PC-3 (cell line): Measurements from ENCODE around the gene PCYOX1L. TPM values are rescaled to one million over a fixed set of nuclear protein-coding genes. Genes with fewer than 3 reads are reported as not detected.

Experiments used
- ATAC-seq: fragments of 200-7000 bp; cut with Tn5 transposase; 2 replicates; pipeline ENCODE4 v1.9.1; 2020; ENCODE audit warnings: mild to moderate bottlenecking, moderate library complexity
- BruUV-seq: library from RNA; stranded (reverse); fragments of 400-500 nt; replicated peaks from 2 replicates; lab custom pipeline; 2021; lab: Mats Ljungman, UMichigan
- CTCF ChIA-PET: fragments of 300-600 bp; sonication (Branson Sonifier 250); formaldehyde crosslinking; loops from one replicate; lab custom pipeline; 2022; ENCODE audit warnings: antibody characterized with exemption; lab: Charles Lee
- POLR2A ChIA-PET: fragments of 300-600 bp; sonication (Branson Sonifier 250); formaldehyde crosslinking; loops from one replicate; lab custom pipeline; 2022; ENCODE audit warnings: antibody characterized with exemption; ENCODE audit not compliant: unreplicated experiment; lab: Charles Lee
- DNase-seq: peaks from one replicate; pipeline ENCODE4 v3.0.0-alpha.2; 2015
- H2AFZ ChIP-seq: fragments of 300-600 bp; sonication (generic); 2 replicates; pipeline ENCODE4 v1.6.0; 2016; ENCODE audit warnings: antibody characterized with exemption, low read length
- H3F3A ChIP-seq: fragments of 300-600 bp; sonication (generic); one replicate; pipeline ENCODE4 v1.6.0; 2017; ENCODE audit warnings: antibody characterized with exemption, low read length, control low read depth, mild to moderate bottlenecking; ENCODE audit not compliant: unreplicated experiment
- H3K27ac ChIP-seq: fragments of 300-600 bp; sonication (generic); 2 replicates; pipeline ENCODE4 v1.5.1; 2016; ENCODE audit warnings: mild to moderate bottlenecking, low read length
- H3K27me3 ChIP-seq: fragments of 300-600 bp; sonication (generic); 2 replicates; pipeline ENCODE4 v1.6.1; 2016; ENCODE audit warnings: low read length, mixed read lengths
- H3K36me3 ChIP-seq: fragments of 300-600 bp; sonication (generic); 2 replicates; pipeline ENCODE4 v1.6.1; 2016; ENCODE audit warnings: low read depth, mixed run types, low read length, mixed read lengths
- H3K4me1 ChIP-seq: fragments of 300-600 bp; sonication (generic); 2 replicates; pipeline ENCODE4 v1.5.1; 2016; ENCODE audit warnings: low read length; ENCODE audit not compliant: insufficient read depth
- H3K4me2 ChIP-seq: fragments of 300-600 bp; sonication (generic); 2 replicates; pipeline ENCODE4 v1.6.0; 2016; ENCODE audit warnings: low read length
- H3K4me3 ChIP-seq: fragments of 300-600 bp; sonication (generic); 2 replicates; pipeline ENCODE4 v1.5.1; 2016; ENCODE audit warnings: mild to moderate bottlenecking, low read length, mixed read lengths
- H3K79me2 ChIP-seq: fragments of 300-600 bp; sonication (generic); 2 replicates; pipeline ENCODE4 v1.6.1; 2017; ENCODE audit warnings: low read length, mixed read lengths
- H3K9ac ChIP-seq: fragments of 300-600 bp; sonication (generic); 2 replicates; pipeline ENCODE4 v1.6.0; 2016; ENCODE audit warnings: mild to moderate bottlenecking, low read length
- H3K9me2 ChIP-seq: fragments of 300-600 bp; sonication (generic); replicated peaks from 2 replicates; pipeline ENCODE4 v1.6.1; 2016; ENCODE audit warnings: mixed run types, low read length, mixed read lengths
- H3K9me3 ChIP-seq: fragments of 300-600 bp; sonication (generic); 2 replicates; pipeline ENCODE4 v1.6.1; 2016; ENCODE audit warnings: low read length, mixed read lengths
- H4K20me1 ChIP-seq: fragments of 300-600 bp; sonication (generic); 2 replicates; pipeline ENCODE4 v1.6.1; 2016; ENCODE audit warnings: low read length, mixed read lengths
- CTCF ChIP-seq: fragments of 300-600 bp; sonication (generic); conservative IDR thresholded peaks from 2 replicates; pipeline ENCODE4 v1.5.1; 2017; ENCODE audit warnings: antibody characterized with exemption, low read depth, mild to moderate bottlenecking, low read length
- EZH2 ChIP-seq: fragments of 300-600 bp; sonication (generic); IDR thresholded peaks from one replicate; pipeline ENCODE4 v1.6.1; 2017; ENCODE audit warnings: antibody characterized with exemption, mild to moderate bottlenecking, low read length; ENCODE audit not compliant: unreplicated experiment
- EZH2phosphoT487 ChIP-seq: fragments of 300-600 bp; sonication (generic); IDR thresholded peaks from 2 replicates; pipeline ENCODE4 v1.6.1; 2018; ENCODE audit warnings: mild to moderate bottlenecking, antibody characterized with exemption, low read length, borderline replicate concordance
- intact Hi-C: fragments of 100-400 bp; cut with micrococcal nuclease; formaldehyde crosslinking; loops from 2 replicates; pipeline ENCODE4 v1.9.0; 2023
- total RNA-seq: library from RNA; depleted of rRNA; stranded (reverse); fragments of >200 nt; gene quantifications from 2 replicates; pipeline ENCODE4 v1.2.3, GENCODE V29; 2014

PCYOX1L gene
- total RNA-seq, 1 experiment from 2014 or later, result 12.8 TPM

GRCh38 chr5:149323621-149324205 lies 34.1 kb upstream of the PCYOX1L start:
- no peak overlapping the region for H2AFZ ChIP-seq
- H3K79me2 ChIP-seq, result no peaks in the 10 kb centered on the region
- no peak overlapping the region for H3K4me3 ChIP-seq
- H3F3A ChIP-seq, result no peaks in the 10 kb centered on the region
- H3K4me2 ChIP-seq, result no peak overlapping the region
- ATAC-seq (no peak), DNase-seq (no peak)
- no TSS peak for BruUV-seq
- H3K36me3 ChIP-seq, result no peaks in the 10 kb centered on the region
- no peaks in the 10 kb centered on the region for H3K9me3 ChIP-seq
- ChIA-PET CTCF (interaction anchor here (0.6 kb wide), 1 partner anchor 83 kb away, joined by 3 read pairs; no protein-coding TSS in a partner anchor), POLR2A (no interaction called here)
- peaks cover 15% of the 10 kb centered on the region for H3K4me1 ChIP-seq
- intact Hi-C loops, result loop anchor here (10.0 kb wide), 1 partner anchor 59 kb away; no protein-coding TSS in a partner anchor
- no peaks in the 10 kb centered on the region for H3K27me3 ChIP-seq
- no peaks in the 10 kb centered on the region for H3K9me2 ChIP-seq
- no peaks in the 10 kb centered on the region for H4K20me1 ChIP-seq
- no peak overlapping the region for H3K9ac ChIP-seq
- H3K27ac ChIP-seq, result no peak overlapping the region
- no peak for TF ChIP-seq EZH2
- TF ChIP-seq CTCF, result no peak
- no peak for TF ChIP-seq EZH2phosphoT487

- H4K20me1 ChIP-seq, result no peaks in the 10 kb centered on the region
- ATAC-seq, result no peak
- TF ChIP-seq EZH2 (no peak), EZH2phosphoT487 (no peak), CTCF (no peak)
- no peak overlapping the region for H3K4me3 ChIP-seq
- ChIA-PET CTCF (interaction anchor here (0.6 kb wide), 1 partner anchor 82 kb away, joined by 3 read pairs; no protein-coding TSS in a partner anchor), POLR2A (no interaction called here)
- no peaks in the 10 kb centered on the region for H3K9me2 ChIP-seq
- DNase-seq, result no peak
- H3K4me2 ChIP-seq, result no peak overlapping the region
- H3K9ac ChIP-seq, result no peak overlapping the region
- no peaks in the 10 kb centered on the region for H3K36me3 ChIP-seq
- intact Hi-C loops, result loop anchor here (10.0 kb wide), 1 partner anchor 60 kb away; no protein-coding TSS in a partner anchor
- H2AFZ ChIP-seq, result no peak overlapping the region
- H3K27ac ChIP-seq, result no peak overlapping the region
- no peaks in the 10 kb centered on the region for H3K9me3 ChIP-seq
- no TSS peak for BruUV-seq
- H3F3A ChIP-seq, result no peaks in the 10 kb centered on the region
- H3K27me3 ChIP-seq, result no peaks in the 10 kb centered on the region
- no peaks in the 10 kb centered on the region for H3K79me2 ChIP-seq
- H3K4me1 ChIP-seq, result peaks cover 15% of the 10 kb centered on the region
Measured at GRCh38 chr5:149324641-149325040, 33.2 kb upstream of the PCYOX1L start.

- TF ChIP-seq EZH2, result no peak
- TF ChIP-seq CTCF, result no peak
- TF ChIP-seq EZH2phosphoT487, result no peak
- no peak overlapping the region for H3K4me3 ChIP-seq
- H3K27ac ChIP-seq, result no peak overlapping the region
- no peaks in the 10 kb centered on the region for H3K9me3 ChIP-seq
- H3K79me2 ChIP-seq, result no peaks in the 10 kb centered on the region
- no peaks in the 10 kb centered on the region for H3K36me3 ChIP-seq
- ChIA-PET CTCF (no interaction called here), POLR2A (no interaction called here)
- no TSS peak for BruUV-seq
- peaks cover 15% of the 10 kb centered on the region for H3K4me1 ChIP-seq
- H3K9ac ChIP-seq, result no peak overlapping the region
- ATAC-seq, result no peak
- no peak for DNase-seq
- intact Hi-C loops, result loop anchor here (10.0 kb wide), 1 partner anchor 60 kb away; no protein-coding TSS in a partner anchor
- H3K4me2 ChIP-seq, result no peak overlapping the region
- no peaks in the 10 kb centered on the region for H3K27me3 ChIP-seq
- H3K9me2 ChIP-seq, result no peaks in the 10 kb centered on the region
- no peaks in the 10 kb centered on the region for H3F3A ChIP-seq
- no peak overlapping the region for H2AFZ ChIP-seq
- H4K20me1 ChIP-seq, result no peaks in the 10 kb centered on the region
Measured at GRCh38 chr5:149325166-149325735, 32.6 kb upstream of the PCYOX1L start.
